ENCODE results near the gene SBNO1.

GRCh38 chr12:123268850-123269249 lies 95.8 kb downstream of the SBNO1 start:
- TF ChIP-seq EZH2phosphoT487 (IDR thresholded peaks at IDR 0.05; ENCODE audit: borderline replicate concordance) = no peak
- TF ChIP-seq, protein P1, sequence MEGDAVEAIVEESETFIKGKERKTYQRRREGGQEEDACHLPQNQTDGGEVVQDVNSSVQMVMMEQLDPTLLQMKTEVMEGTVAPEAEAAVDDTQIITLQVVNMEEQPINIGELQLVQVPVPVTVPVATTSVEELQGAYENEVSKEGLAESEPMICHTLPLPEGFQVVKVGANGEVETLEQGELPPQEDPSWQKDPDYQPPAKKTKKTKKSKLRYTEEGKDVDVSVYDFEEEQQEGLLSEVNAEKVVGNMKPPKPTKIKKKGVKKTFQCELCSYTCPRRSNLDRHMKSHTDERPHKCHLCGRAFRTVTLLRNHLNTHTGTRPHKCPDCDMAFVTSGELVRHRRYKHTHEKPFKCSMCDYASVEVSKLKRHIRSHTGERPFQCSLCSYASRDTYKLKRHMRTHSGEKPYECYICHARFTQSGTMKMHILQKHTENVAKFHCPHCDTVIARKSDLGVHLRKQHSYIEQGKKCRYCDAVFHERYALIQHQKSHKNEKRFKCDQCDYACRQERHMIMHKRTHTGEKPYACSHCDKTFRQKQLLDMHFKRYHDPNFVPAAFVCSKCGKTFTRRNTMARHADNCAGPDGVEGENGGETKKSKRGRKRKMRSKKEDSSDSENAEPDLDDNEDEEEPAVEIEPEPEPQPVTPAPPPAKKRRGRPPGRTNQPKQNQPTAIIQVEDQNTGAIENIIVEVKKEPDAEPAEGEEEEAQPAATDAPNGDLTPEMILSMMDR (conservative IDR thresholded peaks at IDR 0.05; ENCODE audit: low read length) = no peak

Measured in Loucy (cell line).